ENCODE data around the gene OR1N1. TPM values are rescaled to one million over a fixed set of nuclear protein-coding genes. Genes with fewer than 3 reads are reported as not detected.

OR1N1 gene
- total and polyA plus RNA-seq, 2 of the 4 experiments (the other 2 are of a cell fraction): not detected

GRCh38 chr9:122552812-122553211 is 25.7 kb upstream of the OR1N1 start, which contains the start of gene OR1N2:
OR1N2 (plus strand) TSS chr9:122553112; CDS start chr9:122553212, 100 bp downstream.
- in situ Hi-C loops (cut with MboI; ENCODE audit: low sequenced_read_pairs) (no loop called here), dilution Hi-C loops (cut with HindIII; ENCODE audit: low sequenced_read_pairs, unreplicated experiment) (no loop called here), intact Hi-C loops (cut with micrococcal nuclease) (no loop called here)
- no peaks in the 10 kb centered on the region for H4K20me1 ChIP-seq (ENCODE audit: insufficient read depth, low read length)
- H3K27me3 ChIP-seq (ENCODE audit: control insufficient read depth, insufficient read depth, low read length): peaks cover 10% of the 10 kb centered on the region
- H3K9me3 ChIP-seq (ENCODE audit: control insufficient read depth, insufficient read depth, low read length): no peaks in the 10 kb centered on the region
- H3K9ac ChIP-seq (ENCODE audit: low read depth, low read length): no peak within 1 kb of the TSS
- no TSS peak for BruUV-seq (replicated peaks)
- no peaks in the 10 kb centered on the region for H3K79me1 ChIP-seq (ENCODE audit: low read depth in 1 of 2, low read length in 2 of 2)
- ChIA-PET POLR2A (ENCODE audit: unreplicated experiment) (no interaction called here), CTCF (no interaction called here)
- no peak for ATAC-seq (ENCODE audit: low read depth)
- no peak within 1 kb of the TSS for H3K27ac ChIP-seq (ENCODE audit: insufficient read depth, low read length)
- H3K4me1 ChIP-seq (ENCODE audit: control insufficient read depth, insufficient read depth, low read length): no peaks in the 10 kb centered on the region
- no peak within 1 kb of the TSS for H2BK20ac ChIP-seq (ENCODE audit: low read depth, low read length)
- H4K91ac ChIP-seq (ENCODE audit: insufficient read depth, low read depth, low read length): no peak within 1 kb of the TSS
- no peak within 1 kb of the TSS for H3K14ac ChIP-seq (replicated peaks; ENCODE audit: low read depth, low read length)
- TF ChIP-seq POLR2A (IDR thresholded peaks at IDR 0.05; ENCODE audit: low read depth, low read length) (no peak), MAFK (IDR thresholded peaks at IDR 0.05; ENCODE audit: low read depth, low read length) (no peak), FOS (IDR thresholded peaks at IDR 0.05; ENCODE audit: low read depth, low read length) (no peak)
- no peak within 1 kb of the TSS for H3K4ac ChIP-seq (ENCODE audit: low read depth, low read length)
- H3K9me1 ChIP-seq (ENCODE audit: insufficient read depth, low read length): no peaks in the 10 kb centered on the region
- no peak within 1 kb of the TSS for H4K8ac ChIP-seq (ENCODE audit: low read depth in 2 of 2, low read length in 2 of 2)
- DNase-seq: no peak
- no peak within 1 kb of the TSS for H3K56ac ChIP-seq (ENCODE audit: extremely low read depth, insufficient read depth, low read length)
- no CpG with 5 or more reads among the region's 2 CpGs for WGBS, 2 experiments (ENCODE audit: extremely low coverage in 2 of 2, insufficient read length in 1 of 2)
- no peak within 1 kb of the TSS for H4K5ac ChIP-seq (ENCODE audit: low read depth, low read length)
- H2AFZ ChIP-seq (replicated peaks; ENCODE audit: low read length, poor library complexity): no peak within 1 kb of the TSS
- H2BK15ac ChIP-seq (ENCODE audit: low read depth, low read length): no peak within 1 kb of the TSS
- no peak within 1 kb of the TSS for H2BK5ac ChIP-seq (ENCODE audit: low read depth, low read length, poor library complexity, severe bottlenecking)
- no peak within 1 kb of the TSS for H3K4me3 ChIP-seq (ENCODE audit: insufficient read depth, low read depth, low read length)
- no peak within 1 kb of the TSS for H3K23ac ChIP-seq (ENCODE audit: low read depth, low read length)
- no peak within 1 kb of the TSS for H2BK120ac ChIP-seq (ENCODE audit: low read depth, low read length)
- no peak within 1 kb of the TSS for H2AK9ac ChIP-seq (replicated peaks; ENCODE audit: low read depth, low read length, poor library complexity)
- H2AK5ac ChIP-seq (ENCODE audit: low read depth, low read length): no peak within 1 kb of the TSS
- H3K36me3 ChIP-seq (ENCODE audit: control insufficient read depth, insufficient read depth, low read length): no peaks in the 10 kb centered on the region
- H3K4me2 ChIP-seq (ENCODE audit: low read depth, low read length): no peak within 1 kb of the TSS
- no peak within 1 kb of the TSS for H3K18ac ChIP-seq (ENCODE audit: low read depth, low read length)
